Measurements from ENCODE around the gene BTAF1.

Gene BTAF1

GRCh38 chr10:91923371-91924211, at the start of gene BTAF1:
Gene BTAF1, plus strand, starts transcription at chr10:91923770. Its CDS starts 307 bp downstream, at chr10:91924077.
- peak; percentile 91 to 94 for DNase-seq

- no peak for DNase-seq
These were observed 48.4 kb upstream of the BTAF1 start for GRCh38 chr10:91875156-91875555.

GRCh38 chr10:91875779-91876178, 47.8 kb upstream of the BTAF1 start:
- no peak for DNase-seq

- no peak for DNase-seq
These were observed 43.9 kb upstream of the BTAF1 start for GRCh38 chr10:91879515-91880170.

- no peak for DNase-seq
These were observed 43.3 kb upstream of the BTAF1 start for GRCh38 chr10:91880310-91880709.

- DNase-seq, result no peak
These were observed 39.8 kb upstream of the BTAF1 start for GRCh38 chr10:91883549-91884444.

GRCh38 chr10:91884536-91884935, 39.0 kb upstream of the BTAF1 start:
- DNase-seq, result no peak

- no peak for DNase-seq
These were observed 38.0 kb upstream of the BTAF1 start for GRCh38 chr10:91885362-91886079.

- DNase-seq, result no peak
These were observed 36.7 kb upstream of the BTAF1 start for GRCh38 chr10:91886954-91887271.

- DNase-seq, result peak in 1 of 2 donors; percentile 13
These were observed 36.1 kb upstream of the BTAF1 start for GRCh38 chr10:91887272-91888076.

GRCh38 chr10:91891125-91892001, 32.2 kb upstream of the BTAF1 start:
- no peak for DNase-seq

GRCh38 chr10:91893051-91893450, 30.5 kb upstream of the BTAF1 start:
- DNase-seq, result no peak

- DNase-seq, result peak in 1 of 2 donors; percentile 13
These were observed 29.3 kb upstream of the BTAF1 start for GRCh38 chr10:91894261-91894685.

- no peak for DNase-seq
These were observed 27.3 kb upstream of the BTAF1 start for GRCh38 chr10:91896212-91896756.

- no peak for DNase-seq
These were observed 26.1 kb upstream of the BTAF1 start for GRCh38 chr10:91897421-91897820.

- DNase-seq, result peak; percentile 73 to 74
These were observed 21.5 kb upstream of the BTAF1 start for GRCh38 chr10:91901784-91902677.

GRCh38 chr10:91907033-91907594, 16.5 kb upstream of the BTAF1 start:
- no peak for DNase-seq

- DNase-seq, result no peak
These were observed 15.6 kb upstream of the BTAF1 start for GRCh38 chr10:91907914-91908336.

Measured in CD4-positive, alpha-beta T cell treated with Interleukin-4 for 1 hour (primary cell).